Stimulated activated CD4-positive, alpha-beta T cell treated with anti-CD3 and anti-CD28 coated beads, Interleukin-4, amount 100 ng/mL, for 1 hour (primary cell): ENCODE results near the gene SCN1A.
"Not testable (repeated sequence)": the region's sequence is repeated elsewhere in the genome, so short reads cannot be mapped to it uniquely, and the experiment has no call there.

Experiments used
- DNase-seq: peaks from one replicate; pipeline ENCODE4 v3.0.0-alpha.2; 2020

The SCN1A gene

GRCh38 chr2:166135152-166135848 is 7.5 kb upstream of the SCN1A start:
- no peak for DNase-seq

- no peak for DNase-seq
These were observed 6.7 kb upstream of the SCN1A start for GRCh38 chr2:166134252-166135151.

- DNase-seq: no peak
These were observed 5.8 kb upstream of the SCN1A start for GRCh38 chr2:166133653-166134052.

- DNase-seq: no peak
These were observed 311 bp upstream of the SCN1A start for GRCh38 chr2:166128156-166128505.

- DNase-seq: no peak
These were observed 1.7 kb downstream of the SCN1A start for GRCh38 chr2:166126007-166126639.

- DNase-seq: no peak
These were observed 2.3 kb downstream of the SCN1A start for GRCh38 chr2:166125557-166125956.

- no peak for DNase-seq
These were observed 9.6 kb downstream of the SCN1A start for GRCh38 chr2:166118180-166118579.

GRCh38 chr2:166117491-166117890 is 10.3 kb downstream of the SCN1A start:
- DNase-seq: no peak

- DNase-seq: no peak
These were observed 12.2 kb downstream of the SCN1A start for GRCh38 chr2:166115589-166115988.

GRCh38 chr2:166112193-166112605 is 15.6 kb downstream of the SCN1A start:
- no peak for DNase-seq

GRCh38 chr2:166106431-166107015 is 21.3 kb downstream of the SCN1A start:
- DNase-seq: no peak

GRCh38 chr2:166104773-166105172 is 23.0 kb downstream of the SCN1A start:
- no peak for DNase-seq

- no peak for DNase-seq
These were observed 23.7 kb downstream of the SCN1A start for GRCh38 chr2:166104084-166104483.

- not testable (repeated sequence) for DNase-seq
These were observed 24.5 kb downstream of the SCN1A start for GRCh38 chr2:166103277-166103676.

GRCh38 chr2:166094325-166094724 is 33.5 kb downstream of the SCN1A start:
- no peak for DNase-seq

- DNase-seq: no peak
These were observed 34.9 kb downstream of the SCN1A start for GRCh38 chr2:166092889-166093288.

- DNase-seq: no peak
These were observed 36.4 kb downstream of the SCN1A start for GRCh38 chr2:166091439-166091838.

GRCh38 chr2:166090908-166091307 is 36.9 kb downstream of the SCN1A start:
- no peak for DNase-seq

GRCh38 chr2:166090346-166090745 is 37.5 kb downstream of the SCN1A start:
- DNase-seq: no peak

GRCh38 chr2:166088634-166089033 is 39.2 kb downstream of the SCN1A start:
- DNase-seq: no peak

- no peak for DNase-seq
These were observed 43.5 kb downstream of the SCN1A start for GRCh38 chr2:166084301-166084700.

- DNase-seq: no peak
These were observed 45.1 kb downstream of the SCN1A start for GRCh38 chr2:166082736-166083135.

GRCh38 chr2:166081852-166082251 is 46.0 kb downstream of the SCN1A start:
- no peak for DNase-seq
